Amygdala (tissue), 56 donors: ENCODE results near the gene CDC45.

Experiments
- DNase-seq, 56 donors: peaks; one replicate each; lab custom pipeline; 2025; lab: John Stamatoyannopoulos, UW

Gene CDC45

DNA sequence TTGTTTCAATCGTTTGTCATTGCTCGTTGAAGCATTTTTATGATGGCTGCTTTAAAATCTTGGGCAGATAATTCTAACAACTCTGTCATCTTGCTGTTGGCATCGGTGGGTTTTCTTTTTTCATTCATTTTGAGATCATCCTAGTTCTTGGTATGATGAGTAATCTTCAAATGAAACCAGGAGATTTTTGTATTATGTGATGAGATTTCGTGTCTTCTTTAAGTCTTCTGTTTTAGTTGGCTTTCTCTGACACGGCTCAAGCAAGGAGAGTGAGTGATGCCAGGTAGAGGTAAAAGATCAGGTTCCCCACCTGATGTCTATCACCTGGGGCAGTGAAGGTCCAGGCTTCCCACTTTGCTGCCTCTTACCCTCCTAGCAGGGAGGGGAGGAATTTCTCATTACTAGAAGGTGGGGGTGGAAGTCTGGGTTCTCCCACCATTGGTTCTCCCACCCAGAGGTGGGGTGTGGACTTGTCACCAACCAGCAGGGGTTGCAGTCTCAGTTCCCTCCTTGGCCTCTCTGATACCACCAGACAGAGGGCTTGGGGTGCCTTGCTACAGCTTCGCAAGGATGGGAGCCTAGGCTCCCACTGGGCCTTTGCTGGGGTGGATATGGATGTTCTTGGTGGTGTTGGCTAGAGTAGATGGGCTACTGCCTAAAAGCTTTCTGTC, 12.9 kb downstream of the CDC45 start:
- no peak for DNase-seq

DNA sequence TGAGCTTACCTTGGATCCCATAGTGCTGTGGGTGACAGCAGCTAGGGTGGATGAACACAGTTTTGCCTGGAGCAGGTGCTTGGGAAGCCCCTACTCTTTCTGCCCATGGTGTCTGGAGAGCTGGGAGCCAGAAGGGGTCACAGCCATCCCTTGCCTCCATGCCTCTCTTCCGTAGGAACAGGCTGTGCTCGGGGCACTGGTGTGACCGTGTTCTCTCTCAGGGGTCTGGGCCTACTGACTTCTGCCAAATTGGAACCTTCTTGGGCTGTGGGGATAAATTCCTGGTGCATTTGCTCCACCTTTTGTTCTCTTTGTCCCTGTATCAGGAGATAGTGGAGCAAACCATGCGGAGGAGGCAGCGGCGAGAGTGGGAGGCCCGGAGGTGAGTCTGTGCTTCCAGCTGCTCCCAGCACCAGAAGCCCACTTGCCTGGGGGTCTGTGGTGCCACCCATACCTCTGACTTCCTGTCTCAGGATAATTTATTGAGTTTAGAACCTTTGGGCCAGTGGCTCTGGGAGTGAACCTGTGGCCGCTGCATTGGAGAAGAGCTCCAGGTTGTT, 14.4 kb downstream of the CDC45 start:
- no peak for DNase-seq

DNA sequence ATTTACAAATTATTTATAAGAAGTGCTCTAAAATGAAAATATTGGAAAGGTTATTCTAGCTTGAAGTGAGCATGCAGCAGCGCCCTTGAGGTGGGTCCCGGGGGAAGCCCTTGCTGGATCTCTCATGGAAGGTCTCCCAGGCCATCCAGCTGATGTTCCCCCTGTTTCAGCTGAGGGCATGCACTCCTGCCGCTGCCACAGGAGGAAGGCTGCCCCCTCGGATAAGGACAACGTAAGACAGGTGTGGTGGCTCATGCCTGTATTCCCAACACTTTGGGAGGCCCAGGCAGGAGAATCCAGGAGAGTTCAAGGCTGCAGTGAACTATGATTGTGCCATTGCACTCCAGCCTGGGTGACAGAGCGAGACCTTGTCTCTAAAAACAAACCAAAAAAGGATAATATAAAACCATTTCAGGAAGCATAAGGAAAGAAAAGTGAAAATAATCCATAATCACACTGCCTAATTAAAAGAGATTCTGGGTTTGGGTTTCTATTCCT, 15.0 kb downstream of the CDC45 start:
- DNase-seq, result no peak

DNA sequence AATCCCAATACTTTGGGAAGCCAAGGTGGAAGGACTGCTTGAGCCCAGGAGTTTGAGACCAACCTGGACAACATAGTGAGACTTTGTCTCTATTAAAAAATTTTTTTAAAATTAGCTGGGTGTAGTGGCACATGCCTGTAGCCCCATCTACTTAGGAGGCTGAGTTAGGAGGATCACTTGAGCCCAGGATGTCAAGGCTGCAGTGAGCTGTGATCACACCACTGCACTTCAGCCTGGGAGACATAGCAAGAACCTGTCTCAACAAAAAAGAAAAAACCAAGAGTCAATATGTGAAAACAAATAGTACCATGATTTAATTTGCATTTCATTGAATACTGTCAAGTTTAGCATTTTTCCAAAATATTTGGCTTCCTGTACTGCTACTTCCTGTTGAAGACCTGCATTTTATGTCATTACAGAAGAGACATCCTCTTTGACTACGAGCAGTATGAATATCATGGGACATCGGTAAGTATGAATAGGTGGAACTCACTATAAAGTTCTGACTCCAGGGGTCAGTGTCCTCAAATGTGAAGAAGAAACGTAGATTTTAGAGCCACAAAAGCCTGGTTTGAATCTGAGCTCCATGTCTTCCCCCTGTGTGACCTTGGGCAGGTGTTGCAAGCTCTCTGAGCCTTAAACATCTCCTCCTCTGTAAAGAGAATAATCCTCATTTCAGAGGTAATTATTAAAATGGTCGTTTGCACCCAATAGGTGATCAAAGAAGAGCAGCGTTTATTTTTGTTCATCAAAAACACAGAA, 16.0 kb downstream of the CDC45 start:
- DNase-seq, result no peak

DNA sequence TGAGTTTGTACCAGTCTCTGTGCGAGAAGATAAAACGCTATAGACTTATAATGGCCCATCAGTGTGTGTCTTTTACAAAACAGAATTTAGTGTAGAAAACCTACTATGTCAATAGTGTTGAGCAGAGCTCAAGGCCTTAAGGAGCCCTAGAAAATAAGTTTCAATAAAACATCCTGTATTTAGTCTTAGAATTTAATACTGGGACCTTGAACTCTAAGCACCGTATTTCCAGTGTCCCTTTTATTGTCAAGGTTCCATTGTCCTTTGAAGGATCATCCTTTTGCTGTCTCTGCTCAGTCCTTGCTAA, 16.6 kb downstream of the CDC45 start:
- DNase-seq, result no peak

DNA sequence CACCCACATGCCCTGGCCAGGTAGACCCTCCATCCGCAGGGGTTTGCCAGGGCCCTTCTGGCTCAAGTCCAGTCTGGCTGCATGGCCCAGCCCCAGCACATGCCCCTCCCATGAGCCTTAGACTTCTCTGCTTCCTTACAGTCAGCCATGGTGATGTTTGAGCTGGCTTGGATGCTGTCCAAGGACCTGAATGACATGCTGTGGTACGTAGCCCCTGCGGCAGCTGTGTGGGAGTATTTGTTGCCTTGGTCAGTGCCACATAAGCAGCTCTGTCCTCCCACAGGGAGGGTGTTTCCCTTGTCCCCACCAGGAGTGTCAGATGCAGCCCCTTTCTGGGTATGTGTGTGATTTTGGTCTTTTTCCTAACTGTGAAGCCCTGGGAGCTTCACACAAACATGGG, 17.5 kb downstream of the CDC45 start:
- peak in 1 of 56 donors; percentile 30 for DNase-seq

DNA sequence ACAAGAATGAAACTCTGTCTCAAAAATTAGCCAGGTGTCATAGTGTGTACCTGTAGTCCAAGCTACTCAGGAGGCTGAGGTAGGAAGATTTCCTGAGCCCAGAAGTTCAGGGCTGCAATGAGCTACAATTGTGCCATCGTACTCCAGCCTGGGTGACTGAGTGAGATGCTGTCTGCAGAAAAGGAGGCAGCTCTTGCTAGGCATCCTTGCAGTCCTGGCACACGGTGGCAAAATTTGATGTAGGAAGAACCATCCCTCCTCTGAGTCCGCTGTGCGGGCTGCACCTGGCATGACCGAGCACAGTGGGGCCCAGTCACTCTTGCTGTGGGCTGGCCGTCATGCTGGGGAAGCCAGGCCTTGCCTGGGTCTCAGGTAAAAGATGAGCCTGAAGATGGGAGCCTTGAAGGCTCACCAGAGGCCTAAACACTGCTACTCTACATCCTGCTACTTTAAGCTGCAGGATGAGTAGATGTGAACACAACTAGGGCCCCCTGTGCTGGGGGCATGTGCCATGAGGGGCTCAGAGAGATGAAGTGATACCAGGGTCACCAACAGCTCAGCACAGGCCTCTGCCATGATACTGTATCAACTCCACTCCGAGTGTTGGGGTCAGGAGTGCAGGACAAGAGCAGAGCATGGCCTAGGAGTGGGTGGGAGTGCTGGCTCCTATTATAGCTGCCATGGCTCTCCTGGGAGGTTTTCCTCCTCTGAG, 18.6 kb downstream of the CDC45 start:
- DNase-seq, result no peak

DNA sequence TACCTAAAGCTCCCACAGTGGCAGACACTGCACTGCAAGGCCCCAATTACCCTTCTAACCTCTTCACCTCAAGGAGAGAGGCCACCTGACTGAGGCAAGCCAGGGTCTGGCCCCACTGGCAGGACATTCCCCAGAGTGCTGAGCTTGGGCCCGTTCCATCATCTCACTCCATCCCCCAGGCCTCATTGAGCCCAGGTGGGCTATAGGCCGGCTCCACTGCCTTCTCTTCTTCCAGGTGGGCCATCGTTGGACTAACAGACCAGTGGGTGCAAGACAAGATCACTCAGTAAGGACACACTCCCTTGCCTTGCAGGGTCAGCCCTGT, 19.1 kb downstream of the CDC45 start:
- DNase-seq, result no peak

DNA sequence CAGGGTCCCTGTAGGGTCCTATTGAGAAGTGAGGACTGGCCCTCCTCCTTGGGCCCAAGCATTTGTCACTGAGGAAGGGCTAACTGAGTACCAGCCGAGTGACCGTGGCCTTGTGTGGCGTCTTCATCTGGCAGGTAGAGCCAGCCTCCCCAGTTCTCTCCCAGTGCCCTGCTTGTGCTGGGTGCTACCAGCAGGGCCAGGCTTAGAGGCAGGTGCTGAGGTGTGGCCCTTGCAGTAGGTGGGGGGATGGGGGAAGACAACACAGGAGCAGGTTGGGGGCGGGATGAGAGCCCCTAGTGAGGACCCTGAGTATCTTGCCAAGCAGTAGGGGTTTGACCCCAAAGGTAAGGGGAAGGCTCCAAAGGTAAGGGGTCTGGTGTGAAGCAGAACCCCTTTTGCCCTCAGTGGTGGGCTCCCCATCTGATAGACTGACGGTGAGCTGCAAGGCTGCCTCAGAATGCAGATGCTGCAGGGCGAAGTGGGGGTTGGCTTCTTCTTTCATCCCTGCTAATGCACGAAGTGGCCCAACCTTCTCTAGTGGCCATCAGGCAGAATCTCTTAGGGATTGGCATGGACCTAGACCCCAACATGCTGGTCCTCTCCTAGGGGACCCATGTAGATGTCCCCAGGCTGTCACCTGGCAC, 19.6 kb downstream of the CDC45 start:
- DNase-seq, result no peak

DNA sequence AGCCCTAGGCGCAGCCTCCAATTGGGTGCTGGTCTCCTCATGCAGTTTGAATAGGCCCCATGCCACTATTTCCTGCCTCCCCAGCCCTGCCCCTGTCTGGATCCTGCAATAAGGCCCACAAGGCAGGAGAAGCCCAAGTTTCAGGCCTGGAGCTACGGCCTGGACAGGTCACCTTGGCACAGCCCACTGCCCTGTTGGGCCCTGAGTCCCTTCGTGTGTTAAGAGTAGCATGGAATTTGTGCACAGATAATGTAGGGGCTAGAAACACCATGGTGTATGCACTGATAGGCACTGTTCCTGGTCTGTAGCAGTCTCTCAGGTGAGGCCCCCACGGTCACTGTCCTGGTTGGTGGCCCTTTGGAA, 20.1 kb downstream of the CDC45 start:
- DNase-seq, result no peak

DNA sequence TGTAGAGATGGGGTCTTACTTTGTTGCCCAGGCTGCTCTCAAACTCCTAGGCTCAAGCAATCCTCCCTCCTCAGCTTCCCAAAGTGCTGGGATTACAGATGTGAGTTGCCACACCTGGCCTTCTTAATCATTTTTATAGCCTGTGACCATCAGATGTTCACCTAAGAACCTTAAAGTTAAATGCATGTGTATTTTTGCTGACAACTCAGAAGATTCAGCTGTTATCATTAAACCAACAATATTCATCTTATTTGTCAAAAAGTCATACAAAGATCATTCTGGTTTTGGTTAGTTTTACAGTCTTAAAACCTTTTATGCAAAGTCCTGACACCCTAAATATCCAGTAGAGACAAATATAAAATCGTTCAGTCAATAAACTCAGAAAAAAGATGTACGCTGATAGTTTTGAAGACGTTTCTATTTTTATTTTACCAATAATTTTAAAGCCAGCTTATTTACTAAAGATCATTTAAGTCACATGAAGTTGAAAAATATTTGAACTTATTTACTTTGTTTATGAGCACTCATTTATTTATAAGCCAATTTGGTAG, 22.3 kb downstream of the CDC45 start:
- no peak for DNase-seq

DNA sequence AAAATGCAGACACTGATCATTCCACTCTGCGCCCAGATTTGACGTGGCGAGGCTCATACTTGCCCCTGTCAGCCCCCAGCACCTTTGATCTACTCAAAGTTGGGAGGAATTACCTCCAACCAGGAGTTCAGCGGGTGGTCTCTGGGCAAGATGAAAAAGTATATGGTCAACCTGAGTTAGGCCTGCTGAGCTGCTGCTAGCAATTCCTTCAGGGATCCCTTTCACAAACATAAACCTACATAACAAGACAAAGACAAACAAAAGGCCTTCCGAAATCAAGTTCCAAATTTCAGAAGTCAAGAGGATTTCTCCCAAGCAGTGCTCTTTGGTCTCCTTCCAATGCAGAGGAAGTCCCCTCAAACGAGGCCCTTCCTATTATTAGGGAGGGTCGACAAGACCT, 23.6 kb downstream of the CDC45 start:
- no peak for DNase-seq

DNA sequence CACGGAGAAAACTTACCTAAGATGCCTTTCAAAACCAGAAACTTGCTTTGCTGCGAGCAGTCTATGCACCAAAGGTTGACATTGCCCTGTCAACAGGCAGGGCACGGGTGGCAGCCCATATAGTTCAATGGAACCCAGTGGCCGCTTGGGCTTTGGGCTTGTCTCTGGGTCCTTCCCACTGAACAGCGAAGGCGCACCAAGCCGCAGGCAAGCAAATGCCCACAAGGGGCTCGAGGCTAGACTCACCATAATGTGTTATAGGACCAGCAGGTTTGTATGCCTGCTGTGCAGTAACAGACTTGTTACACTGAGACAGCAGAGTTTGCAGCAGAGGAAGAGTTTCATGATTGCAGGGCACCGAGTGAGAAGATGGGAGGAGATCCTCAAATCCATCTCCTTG, 24.1 kb downstream of the CDC45 start:
- no peak for DNase-seq

DNA sequence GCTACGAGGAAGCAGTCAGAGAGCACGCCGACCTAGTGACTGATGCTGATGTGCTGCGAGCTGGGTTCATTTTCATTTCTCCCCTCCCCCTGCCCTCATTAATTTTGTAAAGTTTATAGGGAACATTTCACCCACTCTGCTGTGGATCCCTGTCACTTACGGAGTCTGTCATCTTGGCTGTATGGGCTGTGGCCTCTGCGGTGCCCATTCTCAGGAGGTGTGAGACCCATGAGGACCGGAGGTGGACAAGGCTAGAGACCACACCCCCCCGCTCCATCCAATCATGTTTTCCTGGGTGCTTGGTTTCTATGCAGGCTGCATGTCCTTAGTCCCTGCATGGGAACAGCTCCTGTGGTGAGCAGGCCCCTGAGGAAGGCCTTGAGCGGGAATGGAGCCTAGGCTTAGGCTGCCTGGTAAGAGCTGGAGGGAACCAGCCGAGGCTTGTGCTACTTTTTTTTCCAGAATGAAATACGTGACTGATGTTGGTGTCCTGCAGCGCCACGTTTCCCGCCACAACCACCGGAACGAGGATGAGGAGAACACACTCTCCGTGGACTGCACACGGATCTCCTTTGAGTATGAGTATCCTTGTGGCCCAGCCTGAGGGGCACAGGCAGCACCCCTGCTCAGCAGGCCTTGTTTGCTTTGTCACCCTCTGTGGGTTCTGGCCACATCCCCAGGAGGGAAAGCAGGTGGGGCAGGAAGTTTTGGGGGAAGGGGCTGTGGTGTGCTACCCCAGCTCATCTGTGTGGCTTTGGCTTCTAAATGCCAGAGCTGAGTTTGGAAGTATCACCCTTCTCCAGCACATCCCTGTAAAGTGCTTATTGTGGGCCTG, 25.4 kb downstream of the CDC45 start:
- DNase-seq, result no peak

DNA sequence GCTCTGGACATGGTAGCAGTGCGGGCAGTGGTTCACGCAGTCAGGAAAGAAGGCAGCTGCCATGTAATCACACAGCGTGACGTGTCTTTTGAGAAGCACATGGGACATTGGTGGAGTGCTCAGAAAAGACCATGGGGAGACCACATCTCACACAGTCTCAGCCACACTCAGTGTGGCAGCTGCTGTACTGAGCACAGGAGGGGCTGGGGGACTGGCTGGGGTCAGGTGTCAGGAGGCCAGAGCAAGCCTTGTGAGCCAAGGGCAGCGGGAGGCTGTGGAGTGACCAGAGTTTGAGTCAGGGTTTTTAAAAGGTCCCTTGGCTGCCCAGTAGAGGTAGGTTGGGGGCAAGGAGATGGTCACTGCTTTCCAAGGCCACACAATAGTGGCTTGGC, 26.0 kb downstream of the CDC45 start:
- DNase-seq, result no peak

DNA sequence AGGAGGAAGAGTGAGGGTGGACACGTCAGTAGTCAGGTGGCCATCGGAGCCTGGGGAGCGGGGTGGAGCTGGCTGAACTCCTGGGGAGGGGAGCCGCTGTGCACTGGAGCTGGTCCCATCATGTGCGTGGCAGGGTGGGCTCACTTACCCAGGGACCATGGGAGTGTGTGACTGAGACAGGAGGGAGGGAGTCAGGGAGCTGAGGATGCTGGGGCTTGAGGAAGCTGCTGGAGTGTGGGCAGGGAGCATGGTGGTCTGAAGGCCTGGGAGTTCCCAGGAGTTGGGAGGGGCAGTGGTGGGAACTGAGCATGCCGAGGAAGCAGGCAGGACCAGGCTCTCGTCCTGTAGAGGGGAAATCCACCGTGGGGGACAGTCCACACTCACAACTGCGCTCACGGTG, 26.5 kb downstream of the CDC45 start:
- DNase-seq, result no peak

DNA sequence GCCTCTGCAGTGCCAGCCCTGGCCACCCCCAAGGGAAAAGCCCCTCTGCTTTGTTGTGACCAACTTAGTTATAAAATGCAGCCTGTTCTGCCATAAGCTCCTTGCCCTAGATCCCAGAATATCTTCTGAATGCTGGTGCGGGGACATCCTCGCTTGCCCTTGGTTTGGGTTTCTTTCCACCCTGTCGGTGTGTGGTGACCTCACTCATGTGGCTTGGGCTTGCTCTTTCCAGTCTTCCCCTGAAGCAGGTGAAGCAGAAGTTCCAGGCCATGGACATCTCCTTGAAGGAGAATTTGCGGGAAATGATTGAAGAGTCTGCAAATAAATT, 27.8 kb downstream of the CDC45 start:
- no peak for DNase-seq

DNA sequence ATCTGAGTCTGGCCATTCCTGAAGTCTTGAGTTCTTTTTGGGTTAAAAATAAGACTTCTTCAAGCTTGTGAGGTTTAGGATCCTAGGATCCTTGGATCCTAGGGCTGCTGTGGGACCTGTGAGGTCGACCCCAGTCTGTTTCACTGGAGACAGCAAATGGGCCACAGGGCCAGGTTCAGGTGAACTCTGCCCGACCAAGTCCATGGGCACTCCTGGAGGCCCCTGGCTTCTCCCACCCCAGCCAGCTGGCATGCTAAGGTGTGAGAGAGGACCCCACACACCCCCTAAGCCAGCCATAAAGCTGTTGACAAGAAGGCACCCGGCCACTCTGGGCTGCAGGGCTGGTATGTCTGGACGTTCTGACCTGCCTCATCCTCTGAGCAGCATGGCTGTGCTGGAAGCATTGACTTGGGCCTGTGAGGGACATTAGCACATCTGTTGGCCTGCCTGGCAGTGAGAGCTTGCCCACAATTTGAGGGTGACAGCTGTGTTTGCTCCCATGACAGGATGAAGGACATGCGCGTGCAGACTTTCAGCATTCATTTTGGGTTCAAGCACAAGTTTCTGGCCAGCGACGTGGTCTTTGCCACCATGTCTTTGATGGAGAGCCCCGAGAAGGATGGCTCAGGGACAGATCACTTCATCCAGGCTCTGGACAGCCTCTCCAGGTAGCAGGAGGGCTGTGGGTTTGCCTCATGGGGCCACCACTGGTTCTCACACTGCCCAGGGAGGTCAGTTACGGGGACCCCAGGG, 28.5 kb downstream of the CDC45 start:
- no peak for DNase-seq

DNA sequence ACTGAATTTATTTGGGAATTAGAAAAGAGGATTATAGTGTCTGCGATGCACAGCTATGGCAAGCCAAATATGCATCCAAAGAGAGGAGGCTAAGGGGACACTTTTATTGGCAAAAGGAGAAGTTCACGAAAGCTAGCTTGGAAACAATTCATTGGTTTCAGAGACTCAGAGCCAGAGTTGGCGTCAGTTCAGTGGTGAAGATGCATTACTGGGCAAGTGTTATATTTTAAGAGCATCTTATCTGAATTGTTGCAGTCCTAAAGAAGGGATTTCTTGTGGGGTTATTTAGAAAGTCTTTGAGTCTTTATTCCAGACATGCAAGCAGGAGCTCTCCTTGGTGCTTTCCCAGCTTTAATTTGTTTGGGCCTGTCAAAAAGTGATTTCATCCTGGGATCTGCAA, 29.5 kb downstream of the CDC45 start:
- no peak for DNase-seq
